AG09309 (cell line): ENCODE data around the gene MAJIN.

Experiments
- DNase-seq: peaks from one replicate; pipeline ENCODE4 v3.0.0-alpha.2; 2010; ENCODE audit warnings: low read depth
- H3K4me3 ChIP-seq: 2 replicates; pipeline ENCODE4 v1.5.1; 2011; ENCODE audit warnings: mild to moderate bottlenecking, low read depth, low read length, moderate library complexity; ENCODE audit not compliant: control insufficient read depth
- TF ChIP-seq, protein P1 (sequence below): IDR thresholded peaks from 2 replicates; pipeline ENCODE4 v1.5.1; 2011; ENCODE audit warnings: mild to moderate bottlenecking, low read depth, low read length, inconsistent platforms; ENCODE audit not compliant: insufficient read depth, control insufficient read depth; ENCODE audit errors: missing control alignments

Gene MAJIN

DNA sequence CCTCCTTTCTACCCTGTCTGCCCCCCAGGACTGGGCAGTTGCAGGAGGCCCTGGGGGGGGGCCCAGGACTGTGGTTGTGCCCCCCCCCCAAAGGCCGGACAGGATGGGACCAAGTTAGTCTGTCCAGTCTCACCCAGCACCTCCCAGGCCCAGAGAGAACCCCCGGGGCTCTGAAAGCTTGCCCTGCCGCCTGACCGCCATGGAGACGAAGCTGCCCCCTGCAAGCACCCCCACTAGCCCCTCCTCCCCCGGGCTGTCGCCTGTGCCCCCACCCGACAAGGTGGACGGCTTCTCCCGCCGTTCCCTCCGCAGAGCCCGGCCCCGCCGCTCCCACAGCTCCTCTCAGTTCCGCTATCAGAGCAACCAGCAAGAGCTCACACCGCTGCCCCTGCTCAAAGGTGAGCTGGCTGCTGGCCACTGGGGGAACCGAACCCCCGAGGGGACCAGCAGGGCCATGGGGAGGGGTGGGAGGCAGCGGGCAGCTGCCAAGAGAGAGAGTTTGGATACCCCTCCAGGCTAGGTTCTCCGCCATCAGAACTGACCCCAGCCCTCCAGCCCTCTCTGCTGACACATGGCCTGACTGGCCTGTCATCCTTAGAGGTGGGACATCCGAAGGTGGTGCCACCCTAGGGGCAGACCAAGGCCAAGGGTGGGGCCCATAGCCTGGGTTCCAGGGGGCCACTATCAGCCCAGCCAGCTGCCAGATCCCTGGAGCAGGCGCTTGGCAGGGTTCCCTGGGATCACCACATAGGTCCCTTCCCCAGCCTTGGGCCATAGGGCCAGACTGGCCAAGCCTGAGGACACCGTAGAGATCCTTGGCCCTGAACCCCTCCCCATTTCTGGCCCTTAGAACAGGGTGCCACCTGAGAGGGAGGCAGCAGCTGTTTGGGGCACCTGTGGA, 46.1 kb downstream of the MAJIN start:
- H3K4me3 ChIP-seq, result peak overlapping the region; percentile 88
- TF ChIP-seq, protein P1, sequence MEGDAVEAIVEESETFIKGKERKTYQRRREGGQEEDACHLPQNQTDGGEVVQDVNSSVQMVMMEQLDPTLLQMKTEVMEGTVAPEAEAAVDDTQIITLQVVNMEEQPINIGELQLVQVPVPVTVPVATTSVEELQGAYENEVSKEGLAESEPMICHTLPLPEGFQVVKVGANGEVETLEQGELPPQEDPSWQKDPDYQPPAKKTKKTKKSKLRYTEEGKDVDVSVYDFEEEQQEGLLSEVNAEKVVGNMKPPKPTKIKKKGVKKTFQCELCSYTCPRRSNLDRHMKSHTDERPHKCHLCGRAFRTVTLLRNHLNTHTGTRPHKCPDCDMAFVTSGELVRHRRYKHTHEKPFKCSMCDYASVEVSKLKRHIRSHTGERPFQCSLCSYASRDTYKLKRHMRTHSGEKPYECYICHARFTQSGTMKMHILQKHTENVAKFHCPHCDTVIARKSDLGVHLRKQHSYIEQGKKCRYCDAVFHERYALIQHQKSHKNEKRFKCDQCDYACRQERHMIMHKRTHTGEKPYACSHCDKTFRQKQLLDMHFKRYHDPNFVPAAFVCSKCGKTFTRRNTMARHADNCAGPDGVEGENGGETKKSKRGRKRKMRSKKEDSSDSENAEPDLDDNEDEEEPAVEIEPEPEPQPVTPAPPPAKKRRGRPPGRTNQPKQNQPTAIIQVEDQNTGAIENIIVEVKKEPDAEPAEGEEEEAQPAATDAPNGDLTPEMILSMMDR, result no peak
- DNase-seq, result no peak

DNA sequence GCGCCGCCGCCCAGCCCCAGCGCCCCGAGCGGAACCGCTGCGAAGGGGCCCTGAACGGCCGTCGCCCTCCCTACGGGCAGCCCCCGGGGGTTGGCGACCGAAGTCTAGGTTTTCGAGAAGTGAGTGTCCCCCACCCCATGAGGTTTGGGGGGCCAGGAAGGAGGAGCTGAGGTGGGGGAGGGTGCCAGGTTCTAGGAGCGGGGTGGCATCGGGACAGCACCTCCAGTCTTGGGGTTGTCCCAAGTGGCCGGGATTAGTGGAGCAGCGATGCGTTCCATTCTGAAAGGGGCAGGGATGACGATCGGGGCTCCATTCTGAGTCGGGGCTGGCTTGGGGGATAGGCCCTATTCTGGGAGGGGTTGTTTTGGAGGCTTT, 47.0 kb downstream of the MAJIN start:
- H3K4me3 ChIP-seq, result peak overlapping the region; percentile 88
- TF ChIP-seq, protein P1, result no peak
- no peak for DNase-seq

DNA sequence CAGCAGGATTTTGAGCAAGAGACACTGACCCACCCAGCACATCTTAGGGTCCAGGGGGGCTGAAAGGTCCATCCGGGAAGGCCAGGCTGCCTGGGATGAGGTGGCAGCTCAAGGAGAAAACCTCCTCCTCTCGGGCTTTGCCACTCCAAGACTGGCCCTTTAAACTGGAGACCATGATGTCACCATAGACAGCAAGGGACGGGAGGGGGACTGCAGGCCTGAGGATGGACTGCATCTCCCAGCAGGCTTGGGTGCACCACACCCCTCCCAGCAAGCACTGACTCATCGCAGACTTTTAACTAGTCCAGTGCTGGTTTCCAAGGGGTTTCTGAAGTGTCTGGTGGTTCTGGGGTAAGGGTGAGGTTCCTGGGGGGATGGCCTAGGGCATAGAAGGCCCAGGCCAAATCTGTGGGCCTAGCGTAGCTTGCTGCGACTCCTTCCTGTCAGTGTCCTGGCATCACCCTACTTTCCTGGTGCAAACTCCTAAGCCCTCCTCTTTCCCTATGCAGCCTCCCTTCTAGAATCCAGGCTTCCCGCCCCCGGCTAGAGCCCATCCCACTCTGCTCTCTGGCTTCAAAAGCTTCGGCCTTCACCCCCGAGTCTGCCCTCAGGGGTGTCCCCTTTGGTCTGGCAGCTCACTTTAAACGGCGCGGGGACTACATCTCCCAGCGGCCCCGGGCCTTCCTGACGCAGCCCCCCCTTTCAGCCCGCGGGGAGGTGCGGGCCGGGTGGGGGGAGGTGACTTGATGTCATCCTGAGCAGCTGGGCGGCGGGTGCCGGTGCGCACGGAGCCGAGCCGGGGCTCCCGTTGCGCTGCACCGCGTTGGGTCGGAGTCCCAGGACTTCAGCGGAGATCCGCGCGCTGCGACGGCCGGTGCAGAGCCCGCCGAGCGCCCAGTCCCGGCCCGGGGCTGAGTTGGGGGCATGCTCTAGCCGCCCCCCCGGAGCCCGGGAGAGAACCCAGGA, 47.7 kb downstream of the MAJIN start, which contains the start of gene PPP2R5B:
Gene PPP2R5B (plus strand): TSS at position 746 of the 966 bp plus-strand sequence. CDS start 1,046 bp downstream, outside the sequence.
- TF ChIP-seq, protein P1, result no peak
- peak; percentile 77 for DNase-seq
- peak within 1 kb of the TSS; percentile 88 for H3K4me3 ChIP-seq

DNA sequence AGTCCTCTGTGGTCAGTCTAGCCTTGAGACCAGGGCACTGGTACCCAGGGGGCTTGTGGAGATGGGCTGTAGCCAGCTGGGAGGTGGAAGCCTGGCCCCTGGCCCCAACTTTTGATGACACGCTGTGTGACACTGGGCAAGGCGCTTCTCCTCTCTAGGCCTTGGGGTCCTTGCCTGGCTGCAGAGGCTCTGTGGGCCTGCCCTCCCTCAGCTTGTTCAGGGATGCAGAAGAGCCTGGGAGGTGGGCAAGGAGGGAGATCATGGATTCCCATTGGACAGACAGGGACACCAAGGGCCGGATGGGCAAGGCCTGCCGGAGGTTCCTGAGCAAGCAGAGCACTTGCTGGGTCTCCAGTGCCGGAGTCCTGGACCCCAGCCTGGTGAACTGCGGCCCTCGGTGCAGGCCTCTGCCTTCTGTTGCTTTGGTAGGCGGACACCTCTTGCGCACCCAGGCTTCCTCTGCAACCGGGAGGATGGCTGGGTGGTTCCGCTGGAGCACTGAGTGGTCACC, 48.7 kb downstream of the MAJIN start:
- DNase-seq, result no peak
- no peak overlapping the region for H3K4me3 ChIP-seq
- TF ChIP-seq, protein P1, result no peak

DNA sequence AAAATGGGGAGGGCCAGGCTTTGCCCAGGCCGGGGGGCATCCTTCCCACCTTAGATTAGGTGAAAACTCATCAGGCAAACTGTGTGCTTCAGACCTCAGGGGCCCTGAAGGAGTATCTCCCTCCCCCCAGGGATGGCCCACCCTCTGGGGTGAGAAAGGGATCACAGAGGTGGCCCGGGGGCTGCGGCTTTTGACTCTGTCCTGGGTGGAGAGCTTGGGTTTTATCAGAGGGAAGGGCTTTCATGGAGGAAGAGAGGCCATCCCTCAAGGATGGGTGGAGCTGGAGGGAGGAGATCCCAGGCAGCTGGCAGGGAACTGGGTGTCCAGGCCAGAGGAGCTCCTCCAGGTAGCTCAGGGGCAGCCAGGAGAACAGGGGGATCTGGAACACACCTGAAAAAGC, 50.5 kb downstream of the MAJIN start:
- no peak overlapping the region for H3K4me3 ChIP-seq
- no peak for DNase-seq
- TF ChIP-seq, protein P1, result no peak

DNA sequence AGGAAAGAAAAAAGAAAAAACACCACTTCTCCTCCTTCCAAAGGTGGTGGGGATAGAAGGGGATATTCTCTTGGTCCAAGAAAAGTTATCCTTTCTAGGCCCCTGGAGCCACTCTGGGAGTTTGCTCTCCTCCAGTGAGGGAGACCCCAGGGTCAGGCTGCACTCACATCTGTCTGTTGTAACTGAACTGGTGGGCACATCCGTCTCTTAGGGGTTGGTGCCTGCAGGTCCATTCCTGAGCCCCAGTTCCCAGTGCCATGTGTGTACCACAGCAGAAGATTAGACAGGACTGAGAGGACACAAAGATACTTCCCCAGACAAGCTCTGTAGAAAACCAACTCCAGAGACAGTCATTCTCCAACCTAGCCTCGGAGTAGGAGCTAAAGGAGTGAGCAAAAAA, 51.8 kb downstream of the MAJIN start:
- no peak for DNase-seq
- no peak overlapping the region for H3K4me3 ChIP-seq
- TF ChIP-seq, protein P1, result no peak
